GM19025 (cell line): ENCODE measurements around the gene DAAM1.
A peak's percentile ranks its signal among the peaks of the same experiment; 100 is the strongest.

Source experiments
- ATAC-seq: cut with Tn5 transposase; IDR thresholded peaks from one replicate; pipeline ENCODE4 v1.9.1; 2021; ENCODE audit warnings: mild to moderate bottlenecking, low read depth, moderate library complexity; ENCODE audit not compliant: unreplicated experiment

DAAM1 gene

DNA sequence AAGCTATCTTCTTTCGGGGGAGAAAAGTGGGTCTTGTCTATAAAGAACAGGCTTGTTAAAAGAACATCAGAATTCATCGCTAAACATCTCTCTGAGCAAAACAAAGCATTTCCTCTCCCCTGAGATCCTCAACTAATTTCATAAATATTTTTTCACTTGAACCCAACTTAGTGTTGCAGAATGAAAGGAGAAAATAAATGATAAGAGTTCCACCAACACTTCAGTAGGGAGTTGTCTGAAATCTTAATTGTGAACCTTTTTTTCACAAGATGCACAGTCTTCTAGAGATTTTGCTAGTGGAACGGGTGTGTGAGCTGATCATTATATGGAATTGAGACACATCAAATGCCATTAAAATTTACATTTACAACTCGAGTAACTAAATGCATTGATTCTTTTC lies 1.3 kb upstream of the DAAM1 start:
- ATAC-seq: no peak

DNA sequence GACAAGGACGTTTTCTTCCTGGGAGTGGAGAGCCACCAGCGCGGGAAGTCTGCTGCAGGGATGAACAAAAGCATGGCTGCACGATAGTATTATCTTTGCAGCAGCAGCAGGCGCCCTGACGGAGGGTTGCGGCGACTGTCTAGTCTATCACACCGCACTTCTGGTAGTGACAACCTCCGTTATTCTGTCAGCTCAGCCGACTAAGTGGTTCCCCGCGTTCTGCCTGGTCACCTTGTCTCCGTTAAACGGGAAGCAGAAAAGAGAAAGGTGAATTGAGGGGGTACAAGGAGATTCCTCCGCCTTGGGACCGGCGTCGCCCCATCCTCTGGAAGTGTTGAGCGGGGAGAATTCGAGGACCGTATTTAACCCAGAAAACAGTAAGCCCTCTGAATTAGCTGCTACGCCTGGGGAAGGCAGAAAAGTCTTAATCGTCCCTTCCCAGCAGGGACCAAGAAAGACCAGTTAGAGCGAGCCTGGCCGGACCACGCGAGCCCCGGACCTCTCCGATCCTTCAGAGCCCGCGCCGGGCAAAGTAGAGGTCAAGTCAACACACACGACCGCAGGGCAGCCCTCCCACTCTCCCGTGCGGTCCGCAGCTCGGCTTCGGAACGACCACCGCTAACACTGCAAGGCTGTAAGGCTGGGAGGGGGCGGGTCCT lies 536 bp upstream of the DAAM1 start:
- ATAC-seq: peak; percentile 6

DNA sequence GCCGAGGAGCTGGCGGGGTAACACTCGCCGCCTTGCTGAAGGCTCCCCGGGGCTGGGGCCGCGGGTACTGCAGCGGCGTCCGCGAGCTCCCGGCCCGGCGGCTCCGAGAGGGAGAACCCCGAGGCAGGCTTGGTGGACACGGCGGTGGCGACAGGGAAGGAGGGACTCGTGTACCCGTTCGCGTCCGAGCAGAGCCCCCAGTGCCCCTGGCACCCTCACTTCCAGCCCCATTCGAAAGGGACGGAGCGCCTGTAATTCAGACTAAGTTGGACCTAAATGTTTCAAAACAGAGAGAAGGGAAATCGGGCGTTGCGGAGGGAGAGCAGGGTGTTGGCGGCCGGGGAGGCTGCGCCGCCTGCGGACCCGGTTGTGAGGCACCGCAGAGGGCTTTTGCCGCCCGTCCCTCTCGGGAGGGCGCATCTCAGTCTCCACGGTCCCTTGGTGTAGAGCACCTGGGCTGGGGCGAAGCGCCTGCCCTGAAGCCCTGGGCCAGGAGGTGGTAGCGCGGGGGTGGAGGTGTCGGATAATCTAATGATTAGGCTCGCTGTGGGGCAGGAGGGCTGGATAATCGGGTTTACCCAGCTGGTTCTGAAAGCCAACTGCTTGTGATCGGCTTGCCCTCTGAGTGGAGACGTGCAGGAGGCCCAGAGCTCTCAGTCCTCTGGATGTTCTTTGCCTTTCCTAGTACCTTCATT lies 771 bp downstream of the DAAM1 start:
- ATAC-seq: peak; percentile 6

DNA sequence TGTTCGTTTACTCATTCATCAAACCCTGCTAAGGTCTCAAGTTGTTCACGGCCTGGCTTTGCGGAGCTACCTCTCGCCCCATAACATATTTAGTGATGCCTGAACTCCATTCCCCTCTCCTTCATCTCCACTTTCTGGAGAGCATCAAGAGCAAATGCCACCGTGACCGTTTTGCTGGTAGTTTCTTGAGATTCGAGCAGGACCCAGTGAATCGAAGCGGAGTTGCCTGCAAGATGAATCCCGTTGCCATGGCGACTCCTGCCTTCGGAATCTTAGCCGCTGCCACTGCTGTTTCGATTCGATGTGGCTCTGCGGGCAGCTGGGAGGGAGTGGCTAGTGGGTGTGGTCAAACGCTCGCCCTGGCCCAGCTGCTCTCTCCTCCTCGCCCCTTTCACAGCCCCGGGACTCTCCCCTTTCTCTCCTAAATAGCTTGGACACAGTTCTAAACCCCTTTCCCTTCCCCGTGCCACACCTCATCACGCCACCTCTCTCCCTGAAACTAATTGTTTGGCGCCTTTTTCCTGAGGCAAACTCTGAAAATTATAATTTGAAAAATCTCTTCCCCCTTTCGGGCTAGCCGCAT lies 1.4 kb downstream of the DAAM1 start:
- peak; percentile 41 for ATAC-seq

GRCh38 chr14:59190372-59190771 lies 1.9 kb downstream of the DAAM1 start:
- ATAC-seq: no peak

DNA sequence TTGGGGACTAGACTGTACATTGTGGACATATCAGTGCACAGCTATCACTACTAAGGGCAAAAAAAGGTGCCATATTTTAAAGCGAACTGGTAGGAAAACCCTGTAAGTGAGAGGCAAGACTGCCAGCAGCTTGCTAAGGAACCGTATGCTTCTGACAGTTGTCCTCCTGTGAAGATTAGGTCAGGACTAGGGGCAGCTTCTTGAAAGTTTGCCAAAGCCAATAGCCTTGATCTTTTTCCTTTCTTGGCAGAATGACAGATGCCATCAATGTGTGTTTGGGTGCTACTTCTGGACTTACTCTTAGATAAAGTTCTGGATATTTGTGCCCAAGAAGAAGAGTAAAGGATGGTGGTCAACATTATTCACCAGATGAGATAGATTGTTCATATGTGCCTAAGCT lies 7.4 kb downstream of the DAAM1 start:
- no peak for ATAC-seq

GRCh38 chr14:59197695-59198262 lies 9.3 kb downstream of the DAAM1 start:
- ATAC-seq: no peak

DNA sequence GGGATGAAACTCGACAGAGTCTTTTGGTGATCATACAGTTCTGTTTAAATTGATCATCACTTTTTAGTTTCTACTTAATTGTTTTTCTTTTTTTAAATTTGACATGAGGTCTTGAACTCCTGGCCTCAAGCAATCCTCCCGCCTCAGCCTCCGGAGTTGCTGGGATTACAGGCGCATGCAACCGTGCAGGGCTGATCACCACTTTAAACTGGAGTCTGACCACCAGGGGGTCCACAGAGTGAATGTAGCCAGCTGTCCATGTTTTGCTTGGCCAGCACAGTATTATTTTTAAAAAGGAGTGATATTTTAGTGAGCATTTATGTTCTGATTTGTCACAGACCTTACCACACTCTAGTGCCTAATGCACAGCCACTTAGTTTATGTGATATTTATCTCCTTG lies 10.7 kb downstream of the DAAM1 start:
- no peak for ATAC-seq

- ATAC-seq: no peak
Measured at GRCh38 chr14:59199614-59200013, 11.1 kb downstream of the DAAM1 start.

DNA sequence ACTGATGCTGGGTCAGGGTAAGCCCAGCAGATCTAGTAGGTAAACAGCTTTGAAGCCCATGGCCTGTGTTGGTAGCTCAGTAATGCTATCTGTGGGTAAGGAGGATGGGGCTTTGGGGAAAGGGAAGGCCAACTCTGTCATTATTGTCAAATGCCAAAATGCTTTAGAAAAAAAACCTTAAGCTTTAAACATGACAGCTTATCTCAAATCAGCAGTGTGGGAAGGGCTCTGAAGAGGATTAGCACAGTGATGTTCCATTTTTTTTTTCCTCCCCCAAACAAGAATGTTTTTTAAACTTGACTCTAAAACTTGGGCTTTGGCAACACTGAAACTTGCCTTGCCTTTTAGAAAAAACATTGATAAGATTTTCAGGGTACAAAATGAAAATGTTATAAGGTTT lies 11.7 kb downstream of the DAAM1 start:
- ATAC-seq: no peak

DNA sequence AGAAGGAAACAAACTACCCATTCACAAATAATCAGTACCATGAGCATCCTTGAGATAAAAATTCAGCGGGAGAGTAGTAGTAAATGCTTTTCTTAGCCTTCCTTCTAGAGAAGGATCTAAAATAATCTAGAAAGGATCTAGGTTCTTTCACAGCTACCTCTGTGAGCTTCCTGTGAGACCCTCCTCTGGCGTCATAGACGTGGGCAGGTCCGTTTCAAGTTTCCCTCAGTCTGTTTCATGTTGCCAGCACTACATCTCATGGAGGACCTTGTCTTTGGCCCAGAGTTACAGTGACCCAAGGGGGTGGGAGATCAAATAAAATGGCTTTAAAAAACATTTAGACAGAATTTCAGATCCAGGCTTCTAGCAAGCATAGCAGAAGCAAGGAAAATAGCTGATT lies 13.6 kb downstream of the DAAM1 start:
- ATAC-seq: no peak

DNA sequence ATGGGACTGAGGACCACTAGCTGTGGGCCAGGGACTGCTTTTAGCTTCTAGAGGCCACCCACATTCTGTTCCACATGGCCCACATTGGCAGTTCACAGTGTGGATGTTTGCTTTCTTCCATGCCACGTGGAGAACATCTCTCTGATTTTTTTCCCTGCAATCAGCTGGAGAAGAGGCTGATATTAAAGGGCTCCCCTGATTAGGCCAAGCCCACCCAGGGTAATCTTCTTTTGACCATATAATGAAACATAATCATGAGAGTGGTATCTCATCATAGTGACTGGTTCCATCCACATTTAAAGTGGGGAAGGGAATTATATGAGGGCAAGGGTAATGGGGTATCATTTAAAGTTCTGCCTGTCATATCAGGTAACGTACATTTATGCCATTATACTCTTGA lies 15.8 kb downstream of the DAAM1 start:
- ATAC-seq: no peak

GRCh38 chr14:59206892-59207291 lies 18.4 kb downstream of the DAAM1 start:
- ATAC-seq: no peak

DNA sequence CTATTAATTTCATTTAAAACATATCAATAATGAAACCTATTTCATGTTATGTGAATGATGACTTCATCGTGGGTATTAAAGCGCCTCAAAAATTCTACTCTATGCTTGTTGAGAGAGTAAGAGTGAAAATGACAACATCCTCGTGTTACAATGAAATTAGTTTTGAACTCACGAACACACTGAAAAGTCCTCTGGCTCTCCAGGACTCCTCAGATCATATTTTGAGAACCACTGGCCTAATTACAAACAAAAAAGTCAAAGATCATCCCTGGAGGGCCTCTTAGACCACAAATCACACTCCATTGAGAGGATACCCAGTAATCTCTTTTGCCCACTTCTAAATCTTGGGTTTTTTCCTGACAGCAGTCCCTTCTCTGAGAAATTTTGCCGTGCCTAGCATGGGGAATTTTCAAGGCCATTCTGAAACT lies 19.1 kb downstream of the DAAM1 start:
- no peak for ATAC-seq

DNA sequence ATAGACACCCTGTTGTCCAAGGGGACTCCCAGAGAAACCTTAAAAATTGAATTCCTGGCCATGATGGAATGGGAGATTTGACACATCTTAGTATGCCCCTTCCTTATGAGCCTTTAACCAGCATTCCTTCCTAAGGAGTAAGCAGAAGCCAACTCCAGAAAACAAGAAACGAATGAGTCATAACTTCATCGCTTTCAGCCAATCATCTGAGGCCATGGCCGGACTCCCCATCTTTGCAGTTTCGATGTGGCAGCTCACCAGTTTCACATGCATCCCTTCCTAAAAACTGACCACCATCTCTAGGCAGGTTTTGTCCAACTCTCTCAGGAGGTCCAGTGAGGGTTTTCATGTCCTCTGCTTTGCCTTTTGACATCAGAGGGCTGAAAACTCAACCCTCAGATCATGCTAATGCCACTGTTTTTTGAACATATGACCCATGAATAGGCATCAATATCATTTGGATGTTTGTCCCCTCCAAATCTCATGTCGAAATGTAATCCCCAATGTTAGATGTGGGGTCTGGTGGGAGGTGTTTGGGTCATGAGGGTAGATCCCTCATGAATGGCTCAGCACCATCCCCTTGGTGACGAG lies 19.9 kb downstream of the DAAM1 start:
- no peak for ATAC-seq

DNA sequence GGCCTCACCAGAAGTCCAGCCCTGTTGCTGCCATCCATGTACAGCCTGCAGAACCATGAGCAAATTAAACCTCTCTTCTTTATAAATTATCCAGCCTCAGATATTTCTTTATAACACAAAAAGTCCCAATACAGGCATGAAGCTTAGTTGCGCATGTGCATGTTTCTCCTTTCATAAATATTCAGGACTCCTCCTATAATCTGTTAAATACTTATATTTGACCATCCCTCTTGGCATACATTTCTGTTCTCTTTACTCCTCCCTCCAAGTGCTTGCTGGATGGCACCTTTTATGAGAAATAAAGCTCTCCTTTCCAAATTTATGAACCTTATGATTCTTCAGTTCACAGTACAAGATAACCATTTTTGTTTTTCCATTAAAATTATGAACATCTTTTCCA lies 20.5 kb downstream of the DAAM1 start:
- ATAC-seq: no peak

GRCh38 chr14:59210621-59211020 lies 22.2 kb downstream of the DAAM1 start:
- no peak for ATAC-seq

DNA sequence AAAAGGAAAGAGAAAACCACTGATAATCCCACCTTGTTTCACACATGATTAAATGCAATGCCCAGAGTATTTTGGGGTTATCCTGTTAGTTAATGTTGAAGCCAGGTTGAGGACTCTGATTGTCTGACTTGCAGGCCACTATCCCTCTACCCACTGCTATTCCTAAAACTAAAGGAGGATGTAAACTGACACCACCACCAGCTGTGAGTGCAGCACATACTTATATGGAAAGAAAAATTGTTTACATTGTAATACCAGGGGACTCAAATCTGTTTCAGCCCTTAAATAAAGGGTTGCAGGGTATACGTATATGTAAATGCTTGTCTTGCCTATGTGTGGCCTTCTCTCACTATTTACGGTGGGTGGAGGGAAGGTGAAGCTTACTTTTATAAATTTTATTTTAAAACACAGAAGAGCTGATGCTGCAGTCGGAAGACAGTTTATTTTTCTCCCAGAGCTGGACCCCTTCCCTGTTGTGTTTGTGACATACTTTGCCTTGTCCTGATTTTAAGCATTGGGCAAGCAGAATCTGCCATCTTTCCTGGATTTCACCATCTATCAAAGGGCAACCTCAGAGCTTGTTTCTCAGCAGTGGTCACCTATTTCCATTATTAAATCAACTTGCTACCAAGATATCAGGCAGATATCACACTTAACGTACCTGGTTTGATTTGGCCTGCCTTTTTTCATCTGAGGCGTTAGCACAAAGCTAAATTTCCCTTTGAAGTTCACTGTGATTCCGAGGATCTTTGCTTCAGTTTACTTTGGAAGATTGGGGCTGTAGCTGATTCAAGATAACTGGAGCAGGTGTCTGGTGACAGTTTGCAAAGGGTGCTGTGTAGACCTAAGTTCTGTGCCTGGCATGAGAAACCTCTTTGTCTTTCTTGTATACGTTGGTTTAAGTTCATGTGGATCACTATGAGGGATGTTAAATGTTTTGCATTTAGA lies 25.2 kb downstream of the DAAM1 start:
- no peak for ATAC-seq

GRCh38 chr14:59214702-59215302 lies 26.3 kb downstream of the DAAM1 start:
- ATAC-seq: no peak

DNA sequence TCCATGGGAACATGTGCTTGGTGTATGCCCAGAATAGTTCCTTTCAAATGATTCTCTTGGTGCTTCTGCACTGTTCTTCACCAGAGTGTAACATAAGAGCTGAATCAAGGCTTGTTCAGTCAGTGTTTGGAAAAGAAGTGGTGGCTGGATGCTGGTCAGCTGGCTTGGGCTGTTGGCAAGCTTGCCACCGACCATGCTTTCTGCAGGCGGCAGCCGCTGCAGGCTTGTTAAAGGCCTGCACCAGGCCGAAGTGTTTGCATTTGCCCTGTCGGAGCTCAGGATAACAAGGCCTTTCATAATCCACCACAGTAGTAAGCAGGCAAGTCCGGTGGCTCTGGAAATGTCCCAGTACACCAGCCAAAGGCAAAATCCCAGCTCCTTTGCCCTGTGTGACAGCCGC lies 26.9 kb downstream of the DAAM1 start:
- ATAC-seq: no peak
